ENCODE measurements around the gene PCDHB15.
"Not testable (repeated sequence)": the region's sequence is repeated elsewhere in the genome, so short reads cannot be mapped to it uniquely, and the experiment has no call there.

DNA sequence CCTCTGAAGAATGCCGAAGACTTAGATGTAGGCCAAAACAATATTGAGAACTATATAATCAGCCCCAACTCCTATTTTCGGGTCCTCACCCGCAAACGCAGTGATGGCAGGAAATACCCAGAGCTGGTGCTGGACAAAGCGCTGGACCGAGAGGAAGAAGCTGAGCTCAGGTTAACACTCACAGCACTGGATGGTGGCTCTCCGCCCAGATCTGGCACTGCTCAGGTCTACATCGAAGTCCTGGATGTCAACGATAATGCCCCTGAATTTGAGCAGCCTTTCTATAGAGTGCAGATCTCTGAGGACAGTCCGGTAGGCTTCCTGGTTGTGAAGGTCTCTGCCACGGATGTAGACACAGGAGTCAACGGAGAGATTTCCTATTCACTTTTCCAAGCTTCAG, 30.6 kb upstream of the PCDHB15 start:
- not testable (repeated sequence) for TF ChIP-seq POLR2A (IDR thresholded peaks at IDR 0.05)
- TF ChIP-seq, protein P1, sequence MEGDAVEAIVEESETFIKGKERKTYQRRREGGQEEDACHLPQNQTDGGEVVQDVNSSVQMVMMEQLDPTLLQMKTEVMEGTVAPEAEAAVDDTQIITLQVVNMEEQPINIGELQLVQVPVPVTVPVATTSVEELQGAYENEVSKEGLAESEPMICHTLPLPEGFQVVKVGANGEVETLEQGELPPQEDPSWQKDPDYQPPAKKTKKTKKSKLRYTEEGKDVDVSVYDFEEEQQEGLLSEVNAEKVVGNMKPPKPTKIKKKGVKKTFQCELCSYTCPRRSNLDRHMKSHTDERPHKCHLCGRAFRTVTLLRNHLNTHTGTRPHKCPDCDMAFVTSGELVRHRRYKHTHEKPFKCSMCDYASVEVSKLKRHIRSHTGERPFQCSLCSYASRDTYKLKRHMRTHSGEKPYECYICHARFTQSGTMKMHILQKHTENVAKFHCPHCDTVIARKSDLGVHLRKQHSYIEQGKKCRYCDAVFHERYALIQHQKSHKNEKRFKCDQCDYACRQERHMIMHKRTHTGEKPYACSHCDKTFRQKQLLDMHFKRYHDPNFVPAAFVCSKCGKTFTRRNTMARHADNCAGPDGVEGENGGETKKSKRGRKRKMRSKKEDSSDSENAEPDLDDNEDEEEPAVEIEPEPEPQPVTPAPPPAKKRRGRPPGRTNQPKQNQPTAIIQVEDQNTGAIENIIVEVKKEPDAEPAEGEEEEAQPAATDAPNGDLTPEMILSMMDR (IDR thresholded peaks at IDR 0.05): not testable (repeated sequence)

Data from testis (tissue), 2 donors.